GM10248 (cell line): Measurements from ENCODE around the gene DHCR7.

ENCODE experiments used
- CTCF ChIA-PET: fragments of 300-600 bp; sonication (Branson Sonifier 250); formaldehyde crosslinking; extraction: SDS; loops from one replicate; lab custom pipeline; 2021; ENCODE audit warnings: antibody characterized with exemption; lab: Yijun Ruan, JAX
- POLR2A ChIA-PET: fragments of 350-650 bp; sonication (Branson Sonifier 250); formaldehyde crosslinking; extraction: SDS; loops from one replicate; lab custom pipeline; 2020; ENCODE audit warnings: antibody characterized with exemption; lab: Yijun Ruan, JAX
- DNase-seq: peaks from one replicate; pipeline ENCODE4 v3.0.0; 2012; ENCODE audit errors: extremely low spot score
- CTCF ChIP-seq: IDR thresholded peaks from 2 replicates; pipeline ENCODE4 v1.5.1; 2012; ENCODE audit warnings: mild to moderate bottlenecking, low read depth; ENCODE audit errors: extremely low read depth, missing control alignments, control extremely low read depth

DHCR7 gene

DNA sequence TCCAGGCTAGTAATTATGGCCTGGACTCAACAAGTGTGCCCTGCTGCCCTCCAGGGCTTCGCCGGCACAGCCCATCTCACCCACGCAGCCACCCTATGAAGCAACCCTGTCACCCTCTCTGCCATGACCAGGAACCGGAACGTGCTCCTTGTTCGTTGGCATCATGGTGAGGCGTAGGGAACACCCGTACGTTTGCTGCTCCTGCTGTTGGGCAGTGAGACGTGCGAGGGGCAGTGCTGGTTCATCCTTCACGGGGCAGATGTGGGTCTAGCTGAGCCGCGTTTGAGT is 25.5 kb upstream of the DHCR7 start:
- no peak for DNase-seq
- no peak for TF ChIP-seq CTCF
- ChIA-PET CTCF (no interaction called here), POLR2A (no interaction called here)

GRCh38 chr11:71472941-71473792 is 25.0 kb upstream of the DHCR7 start:
- TF ChIP-seq CTCF: no peak
- ChIA-PET CTCF (interaction anchor here (1.1 kb wide), 1 partner anchor 20 kb away, joined by 3 read pairs; no protein-coding TSS in a partner anchor), POLR2A (no interaction called here)
- DNase-seq: no peak

- TF ChIP-seq CTCF: no peak
- no peak for DNase-seq
- POLR2A ChIA-PET: no interaction called here
- CTCF ChIA-PET: interaction anchor here (1.1 kb wide), 1 partner anchor 21 kb away, joined by 3 read pairs; no protein-coding TSS in a partner anchor
Measured at GRCh38 chr11:71472357-71472885, 24.2 kb upstream of the DHCR7 start.

DNA sequence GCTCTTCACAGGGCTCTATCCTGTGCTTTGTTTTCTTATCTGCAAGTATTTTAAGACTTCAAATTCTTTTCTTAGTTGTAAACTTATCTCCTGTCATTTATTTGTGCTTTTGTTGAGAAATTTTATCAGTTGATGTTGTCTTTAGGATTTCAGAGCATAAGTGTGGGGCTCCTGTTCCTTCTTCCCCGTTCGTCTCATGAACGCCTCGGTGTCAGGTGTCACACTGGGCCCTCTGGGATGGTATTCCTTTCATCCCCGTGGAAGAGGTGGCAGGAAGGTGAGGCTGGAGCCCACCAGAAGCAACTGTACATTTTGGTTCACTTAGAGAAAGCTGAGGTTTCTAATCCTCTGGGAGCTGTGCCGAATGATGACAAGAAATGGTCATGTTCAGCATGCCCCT is 22.8 kb upstream of the DHCR7 start:
- POLR2A ChIA-PET: no interaction called here
- TF ChIP-seq CTCF: no peak
- DNase-seq: no peak
- CTCF ChIA-PET: no interaction called here

GRCh38 chr11:71467164-71467563 is 19.0 kb upstream of the DHCR7 start:
- ChIA-PET POLR2A (no interaction called here), CTCF (interaction anchor here (1.1 to 1.5 kb wide), 2 partner anchors 28 to 80 kb away, joined by 3 to 4 read pairs; no protein-coding TSS in a partner anchor)
- DNase-seq: no peak
- TF ChIP-seq CTCF: no peak

DNA sequence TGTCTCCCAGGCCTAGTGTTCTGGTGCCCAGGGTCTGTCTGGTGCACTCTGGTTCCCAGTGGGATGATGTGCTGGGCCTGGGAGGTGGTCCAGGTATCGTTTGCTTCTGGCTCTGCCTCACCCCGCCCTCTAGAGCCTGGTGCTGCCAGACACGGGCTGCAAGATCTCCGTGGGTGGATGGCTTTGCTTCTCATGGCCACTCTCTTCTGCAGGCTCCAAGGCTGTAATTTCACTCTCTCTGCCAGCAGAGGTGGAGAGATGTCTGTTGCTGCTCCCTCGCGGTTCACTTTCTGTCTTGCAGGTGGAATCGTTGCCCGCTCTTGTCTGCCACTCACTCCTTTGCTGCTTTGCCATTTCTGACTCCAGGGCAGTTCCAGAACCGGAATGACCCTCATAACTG is 18.2 kb upstream of the DHCR7 start:
- CTCF ChIA-PET: interaction anchor here (1.1 to 1.5 kb wide), 2 partner anchors 29 to 80 kb away, joined by 3 to 4 read pairs; no protein-coding TSS in a partner anchor
- no peak for TF ChIP-seq CTCF
- POLR2A ChIA-PET: no interaction called here

More for the DNA sequence above, 18.2 kb upstream of the DHCR7 start:
- DNase-seq: no peak
